DOHH2 (cell line): Measurements from ENCODE around the gene NDUFV2.

Source experiments
- H3F3A ChIP-seq: fragments of 200-600 bp; sonication (generic), shearing (Covaris generic); 2 replicates; pipeline ENCODE4 v1.6.0; 2016; ENCODE audit warnings: antibody characterized with exemption, mild to moderate bottlenecking; ENCODE audit not compliant: control insufficient read depth, insufficient read depth
- H3K27ac ChIP-seq: fragments of 200-600 bp; sonication (generic); 2 replicates; pipeline ENCODE4 v1.5.1; 2014; ENCODE audit warnings: low read depth, mild to moderate bottlenecking, low read length, moderate library complexity
- H3K27me3 ChIP-seq: fragments of 200-600 bp; sonication (generic); 2 replicates; pipeline ENCODE4 v1.6.1; 2014; ENCODE audit warnings: mild to moderate bottlenecking, low read length, mixed read lengths; ENCODE audit not compliant: control insufficient read depth
- H3K36me3 ChIP-seq: fragments of 200-600 bp; sonication (generic); 2 replicates; pipeline ENCODE4 v1.6.1; 2014; ENCODE audit warnings: mild to moderate bottlenecking, low read length, moderate library complexity, mixed read lengths; ENCODE audit not compliant: control insufficient read depth
- H3K4me1 ChIP-seq: fragments of 200-600 bp; sonication (generic); 2 replicates; pipeline ENCODE4 v1.6.1; 2014; ENCODE audit warnings: mild to moderate bottlenecking, low read length, mixed read lengths; ENCODE audit not compliant: control insufficient read depth
- H3K4me2 ChIP-seq: fragments of 200-600 bp; sonication (generic); 2 replicates; pipeline ENCODE4 v1.6.0; 2014; ENCODE audit warnings: mild to moderate bottlenecking, low read length, moderate library complexity
- H3K4me3 ChIP-seq: fragments of 200-600 bp; sonication (generic); 2 replicates; pipeline ENCODE4 v1.5.1; 2014; ENCODE audit warnings: mild to moderate bottlenecking, low read length, mixed read lengths
- H3K79me2 ChIP-seq: fragments of 200-600 bp; sonication (generic); 2 replicates; pipeline ENCODE4 v1.6.1; 2014; ENCODE audit warnings: mild to moderate bottlenecking, low read length, mixed read lengths; ENCODE audit not compliant: control insufficient read depth
- H3K9me2 ChIP-seq: fragments of 200-600 bp; sonication (generic); replicated peaks from 2 replicates; pipeline ENCODE4 v1.6.1; 2014; ENCODE audit warnings: mild to moderate bottlenecking, low read length, mixed read lengths; ENCODE audit not compliant: control insufficient read depth
- H3K9me3 ChIP-seq: fragments of 200-600 bp; sonication (generic); 2 replicates; pipeline ENCODE4 v1.6.1; 2014; ENCODE audit warnings: antibody characterized with exemption, low read length, mixed read lengths; ENCODE audit not compliant: control insufficient read depth, insufficient read depth
- H4K20me1 ChIP-seq: fragments of 200-600 bp; sonication (generic); 2 replicates; pipeline ENCODE4 v1.6.0; 2014; ENCODE audit warnings: low read depth, mild to moderate bottlenecking, antibody characterized with exemption, low read length, moderate library complexity; ENCODE audit not compliant: control insufficient read depth, insufficient read depth
- EZH2phosphoT487 ChIP-seq: fragments of 200-600 bp; sonication (generic); IDR thresholded peaks from 2 replicates; pipeline ENCODE4 v1.6.1; 2017; ENCODE audit warnings: borderline replicate concordance, mild to moderate bottlenecking, antibody characterized with exemption, low read length, moderate library complexity, mixed read lengths
- TF ChIP-seq, protein P1 (sequence below): fragments of 200-600 bp; sonication (generic); IDR thresholded peaks from one replicate; pipeline ENCODE4 v1.5.1; 2014; ENCODE audit warnings: antibody characterized with exemption, mild to moderate bottlenecking, low read depth, low read length; ENCODE audit not compliant: poor library complexity, severe bottlenecking

Gene NDUFV2

DNA sequence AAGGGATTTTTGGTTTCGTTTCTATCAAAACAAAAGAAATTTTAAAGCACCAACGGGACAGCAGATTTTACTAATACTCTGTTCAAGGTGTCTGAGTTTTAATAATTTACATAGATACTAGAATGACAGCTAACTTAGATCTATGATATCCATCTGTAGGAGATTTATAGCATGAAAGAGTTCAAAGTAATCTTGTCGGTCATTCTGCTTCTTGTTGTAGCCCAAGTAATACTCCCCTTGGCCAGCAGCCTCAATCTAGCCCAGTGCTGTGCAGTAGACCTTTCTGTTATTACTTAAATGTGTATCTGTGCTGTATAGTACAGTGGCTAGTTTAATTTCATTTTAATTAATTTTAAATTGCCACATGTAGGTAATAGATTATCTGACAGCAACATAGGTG lies 78.8 kb downstream of the NDUFV2 start:
- peaks cover 10% of the 10 kb centered on the region for H3K4me1 ChIP-seq
- no peaks in the 10 kb centered on the region for H3K27me3 ChIP-seq
- no peaks in the 10 kb centered on the region for H3K9me2 ChIP-seq
- H4K20me1 ChIP-seq = no peaks in the 10 kb centered on the region
- TF ChIP-seq, protein P1, sequence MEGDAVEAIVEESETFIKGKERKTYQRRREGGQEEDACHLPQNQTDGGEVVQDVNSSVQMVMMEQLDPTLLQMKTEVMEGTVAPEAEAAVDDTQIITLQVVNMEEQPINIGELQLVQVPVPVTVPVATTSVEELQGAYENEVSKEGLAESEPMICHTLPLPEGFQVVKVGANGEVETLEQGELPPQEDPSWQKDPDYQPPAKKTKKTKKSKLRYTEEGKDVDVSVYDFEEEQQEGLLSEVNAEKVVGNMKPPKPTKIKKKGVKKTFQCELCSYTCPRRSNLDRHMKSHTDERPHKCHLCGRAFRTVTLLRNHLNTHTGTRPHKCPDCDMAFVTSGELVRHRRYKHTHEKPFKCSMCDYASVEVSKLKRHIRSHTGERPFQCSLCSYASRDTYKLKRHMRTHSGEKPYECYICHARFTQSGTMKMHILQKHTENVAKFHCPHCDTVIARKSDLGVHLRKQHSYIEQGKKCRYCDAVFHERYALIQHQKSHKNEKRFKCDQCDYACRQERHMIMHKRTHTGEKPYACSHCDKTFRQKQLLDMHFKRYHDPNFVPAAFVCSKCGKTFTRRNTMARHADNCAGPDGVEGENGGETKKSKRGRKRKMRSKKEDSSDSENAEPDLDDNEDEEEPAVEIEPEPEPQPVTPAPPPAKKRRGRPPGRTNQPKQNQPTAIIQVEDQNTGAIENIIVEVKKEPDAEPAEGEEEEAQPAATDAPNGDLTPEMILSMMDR = no peak
- no peak for TF ChIP-seq EZH2phosphoT487
- H3K79me2 ChIP-seq = peaks cover 41% of the 10 kb centered on the region
- no peaks in the 10 kb centered on the region for H3K9me3 ChIP-seq
- no peaks in the 10 kb centered on the region for H3F3A ChIP-seq
- H3K4me2 ChIP-seq = no peak overlapping the region
- peaks cover 10% of the 10 kb centered on the region for H3K36me3 ChIP-seq
- H3K4me3 ChIP-seq = no peak overlapping the region
- no peak overlapping the region for H3K27ac ChIP-seq

- Histone ChIP-seq H3K4me2 (no peak overlapping the region), H3K27ac (no peak overlapping the region), H3K4me3 (no peak overlapping the region), H3K4me1 (peaks cover 10% of the 10 kb centered on the region), H3K27me3 (no peaks in the 10 kb centered on the region), H3K79me2 (peaks cover 31% of the 10 kb centered on the region), H4K20me1 (no peaks in the 10 kb centered on the region), H3K36me3 (peaks cover 10% of the 10 kb centered on the region), H3K9me2 (no peaks in the 10 kb centered on the region), H3F3A (no peaks in the 10 kb centered on the region), H3K9me3 (no peaks in the 10 kb centered on the region)
- no peak for TF ChIP-seq EZH2phosphoT487
- TF ChIP-seq, protein P1 = no peak
Observed at GRCh38 chr18:9182852-9183399, 80.4 kb downstream of the NDUFV2 start.
